ENCODE data around the gene EPPIN. TPM values are rescaled to one million over a fixed set of nuclear protein-coding genes. Genes with fewer than 3 reads are reported as not detected.

EPPIN gene
- polyA plus RNA-seq, 1 donor (not counting 4 experiments of a cell fraction or from before 2014, with no cell fraction given) = not detected

- H3K27ac ChIP-seq (ENCODE audit: control insufficient read depth, insufficient read depth, low read length) = no peak overlapping the region
- H3K4me2 ChIP-seq (ENCODE audit: control insufficient read depth, extremely low read depth, insufficient read depth, low read depth, low read length) = no peak overlapping the region
- TF ChIP-seq EZH2 (IDR thresholded peaks at IDR 0.05; ENCODE audit: low read length) = no peak
- no peak for TF ChIP-seq CTCF (optimal IDR thresholded peaks at IDR 0.05 in 1 of 3, IDR thresholded peaks at IDR 0.05 in 1 of 3, conservative IDR thresholded peaks at IDR 0.05 in 1 of 3; ENCODE audit: extremely low read depth in 1 of 3, insufficient read depth in 2 of 3, low read length in 3 of 3)
- H3K9me3 ChIP-seq (ENCODE audit: control insufficient read depth, low read depth, low read length) = no peaks in the 10 kb centered on the region
- dilution Hi-C loops (cut with MboI; ENCODE audit: extremely low pct_ligation_motif_present, low sequenced_read_pairs) = no loop called here
- no peaks in the 10 kb centered on the region for H3K9me1 ChIP-seq (ENCODE audit: control insufficient read depth, extremely low read depth, insufficient read depth, low read length)
- no peaks in the 10 kb centered on the region for H3K79me2 ChIP-seq (ENCODE audit: control insufficient read depth, insufficient read depth, low read length)
- no peak overlapping the region for H3K4me3 ChIP-seq (ENCODE audit: control insufficient read depth in 2 of 3, extremely low read depth in 1 of 3, insufficient read depth in 2 of 3, low read depth in 1 of 3, low read length in 3 of 3)
- H2AFZ ChIP-seq (ENCODE audit: control insufficient read depth, low read length) = no peak overlapping the region
- no peaks in the 10 kb centered on the region for H3K4me1 ChIP-seq (ENCODE audit: control insufficient read depth, extremely low read depth, insufficient read depth, low read length)
- peaks cover 18% of the 10 kb centered on the region for H3K27me3 ChIP-seq (ENCODE audit: control insufficient read depth, extremely low read depth, insufficient read depth, low read length)
- no peaks in the 10 kb centered on the region for H3K36me3 ChIP-seq (ENCODE audit: control insufficient read depth in 2 of 2, extremely low read depth in 1 of 2, insufficient read depth in 2 of 2, low read length in 2 of 2)
- FAIRE-seq (no peak), DNase-seq (ENCODE audit: low read depth, low spot score) (no peak)
- no peaks in the 10 kb centered on the region for H4K20me1 ChIP-seq (ENCODE audit: control insufficient read depth, extremely low read depth, insufficient read depth, low read length)
- no peak overlapping the region for H3K9ac ChIP-seq (ENCODE audit: control insufficient read depth, extremely low read depth, insufficient read depth, low read length)
Measured at GRCh38 chr20:45593498-45593897, 46.3 kb upstream of the EPPIN start.

GRCh38 chr20:45592574-45593189 is 45.5 kb upstream of the EPPIN start:
- Histone ChIP-seq H3K4me3 (ENCODE audit: control insufficient read depth in 2 of 3, extremely low read depth in 1 of 3, insufficient read depth in 2 of 3, low read depth in 1 of 3, low read length in 3 of 3) (no peak overlapping the region), H3K9me3 (ENCODE audit: control insufficient read depth, low read depth, low read length) (no peaks in the 10 kb centered on the region), H3K79me2 (ENCODE audit: control insufficient read depth, insufficient read depth, low read length) (no peaks in the 10 kb centered on the region), H3K27ac (ENCODE audit: control insufficient read depth, insufficient read depth, low read length) (no peak overlapping the region), H3K27me3 (ENCODE audit: control insufficient read depth, extremely low read depth, insufficient read depth, low read length) (peaks cover 15% of the 10 kb centered on the region), H3K4me2 (ENCODE audit: control insufficient read depth, extremely low read depth, insufficient read depth, low read depth, low read length) (no peak overlapping the region), H4K20me1 (ENCODE audit: control insufficient read depth, extremely low read depth, insufficient read depth, low read length) (no peaks in the 10 kb centered on the region), H2AFZ (ENCODE audit: control insufficient read depth, low read length) (no peak overlapping the region), H3K9me1 (ENCODE audit: control insufficient read depth, extremely low read depth, insufficient read depth, low read length) (no peaks in the 10 kb centered on the region), H3K9ac (ENCODE audit: control insufficient read depth, extremely low read depth, insufficient read depth, low read length) (no peak overlapping the region), H3K4me1 (ENCODE audit: control insufficient read depth, extremely low read depth, insufficient read depth, low read length) (no peaks in the 10 kb centered on the region), H3K36me3 (ENCODE audit: control insufficient read depth in 2 of 2, extremely low read depth in 1 of 2, insufficient read depth in 2 of 2, low read length in 2 of 2) (no peaks in the 10 kb centered on the region)
- TF ChIP-seq EZH2 (IDR thresholded peaks at IDR 0.05; ENCODE audit: low read length) (no peak), CTCF (optimal IDR thresholded peaks at IDR 0.05 in 1 of 3, IDR thresholded peaks at IDR 0.05 in 1 of 3, conservative IDR thresholded peaks at IDR 0.05 in 1 of 3; ENCODE audit: extremely low read depth in 1 of 3, insufficient read depth in 2 of 3, low read length in 3 of 3) (peak; percentile 69 to 76 (median 72))
- DNase-seq (ENCODE audit: low read depth, low spot score) = no peak
- dilution Hi-C loops (cut with MboI; ENCODE audit: extremely low pct_ligation_motif_present, low sequenced_read_pairs) = no loop called here
- FAIRE-seq = peak; percentile 77
